Tibial nerve (tissue), 4 donors: ENCODE measurements around the gene MRGPRX2. TPM values are rescaled to one million over a fixed set of nuclear protein-coding genes. Genes with fewer than 3 reads are reported as not detected.

Experiments used
- DNase-seq, 2 donors: peaks; one replicate each; pipeline ENCODE4 v3.0.0-alpha.2; 2019; ENCODE audit warnings: low spot score in 2 of 2
- H3K27ac ChIP-seq, 4 donors: fragments of 200-600 bp; sonication (generic) in 3 of 4; one replicate each; pipeline ENCODE4 v1.5.1; 2017 to 2019; ENCODE audit warnings: mild to moderate bottlenecking in 1 of 4
- H3K27me3 ChIP-seq, 2 donors: fragments of 200-600 bp; sonication (generic) in 1 of 2; one replicate each; pipeline versions ENCODE4 v1.5.1 to v1.6.0; 2017 to 2019
- H3K36me3 ChIP-seq, 3 donors: fragments of 200-600 bp; sonication (generic); one replicate each; pipeline ENCODE4 v1.5.1; 2018 to 2019
- H3K4me1 ChIP-seq, 4 donors: fragments of 200-600 bp; sonication (generic) in 3 of 4; one replicate each; pipeline ENCODE4 v1.5.1; 2017 to 2019
- H3K4me3 ChIP-seq, 4 donors: fragments of 200-600 bp; sonication (generic) in 3 of 4; one replicate each; pipeline ENCODE4 v1.5.1; 2017 to 2019; ENCODE audit warnings: mild to moderate bottlenecking in 1 of 4, moderate library complexity in 1 of 4
- H3K9me3 ChIP-seq, 4 donors: fragments of 200-600 bp; sonication (generic) in 3 of 4; one replicate each; pipeline ENCODE4 v1.5.1; 2017 to 2019
- EP300 ChIP-seq, 2 donors: sonication (generic); formaldehyde crosslinking; IDR thresholded peaks; one replicate each; pipeline ENCODE4 v1.6.1; 2017; ENCODE audit warnings: antibody characterized with exemption in 2 of 2, mild to moderate bottlenecking in 1 of 2
- POLR2A ChIP-seq, 2 donors: fragments of 450-650 bp; IDR thresholded peaks; one replicate each; pipeline ENCODE4 v1.6.1; 2017; ENCODE audit warnings: antibody characterized with exemption in 2 of 2, mild to moderate bottlenecking in 2 of 2, moderate library complexity in 2 of 2
- WGBS, 2 donors: methylation state at CpG; one replicate each; pipeline ENCODE4 v1.1.5; 2018; 5-methylcytosine and 5-hydroxymethylcytosine counted together
- total RNA-seq, 4 donors: library from RNA; depleted of rRNA; stranded (reverse); fragments of >200 nt; gene quantifications; one replicate each; pipeline ENCODE4 v1.1.0, GENCODE V29; 2016
- TF ChIP-seq, protein P1 (sequence below), 5 experiments: fragments of 200-600 bp in 3 of 5; fragments of 450-650 bp in 2 of 5; sonication (generic) in 3 of 5; IDR thresholded peaks; one replicate each; pipeline ENCODE4 v1.5.1; 2016 to 2019; ENCODE audit warnings: antibody characterized with exemption in 5 of 5, mild to moderate bottlenecking in 3 of 5, moderate library complexity in 2 of 5

The MRGPRX2 gene
- total RNA-seq, 4 donors from 2014 or later = not detected

DNA sequence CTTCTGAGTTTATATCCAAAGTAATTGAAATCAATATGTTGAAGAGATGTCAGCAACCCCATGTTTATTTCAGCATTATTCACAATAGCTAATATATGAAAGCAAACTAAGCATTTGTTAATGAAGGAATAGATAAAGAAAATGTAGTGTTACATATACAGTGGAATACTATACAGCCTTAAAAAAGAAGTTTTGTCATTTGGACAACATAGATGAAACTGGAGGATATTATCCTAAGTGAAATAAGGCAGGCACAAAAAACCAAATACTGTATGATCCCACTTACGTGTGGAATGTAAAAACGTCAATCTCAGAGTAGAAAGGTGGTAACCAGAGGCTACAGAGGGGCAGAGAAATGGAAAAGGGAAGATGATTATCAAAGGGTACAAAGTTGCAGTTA lies 10.2 kb downstream of the MRGPRX2 start:
- Histone ChIP-seq H3K27ac (no peak overlapping the region), H3K9me3 (peaks cover 0 to 22% (median 0%) of the 10 kb centered on the region in 4 donors), H3K4me1 (no peaks in the 10 kb centered on the region), H3K4me3 (no peak overlapping the region), H3K27me3 (no peaks in the 10 kb centered on the region), H3K36me3 (no peaks in the 10 kb centered on the region)
- WGBS, 2 donors = 88 to 89% methylated on average over 2 of the region's 2 CpGs
- TF ChIP-seq EP300 (IDR thresholded peaks at IDR 0.05) (no peak), POLR2A (IDR thresholded peaks at IDR 0.05) (no peak)
- TF ChIP-seq, protein P1, sequence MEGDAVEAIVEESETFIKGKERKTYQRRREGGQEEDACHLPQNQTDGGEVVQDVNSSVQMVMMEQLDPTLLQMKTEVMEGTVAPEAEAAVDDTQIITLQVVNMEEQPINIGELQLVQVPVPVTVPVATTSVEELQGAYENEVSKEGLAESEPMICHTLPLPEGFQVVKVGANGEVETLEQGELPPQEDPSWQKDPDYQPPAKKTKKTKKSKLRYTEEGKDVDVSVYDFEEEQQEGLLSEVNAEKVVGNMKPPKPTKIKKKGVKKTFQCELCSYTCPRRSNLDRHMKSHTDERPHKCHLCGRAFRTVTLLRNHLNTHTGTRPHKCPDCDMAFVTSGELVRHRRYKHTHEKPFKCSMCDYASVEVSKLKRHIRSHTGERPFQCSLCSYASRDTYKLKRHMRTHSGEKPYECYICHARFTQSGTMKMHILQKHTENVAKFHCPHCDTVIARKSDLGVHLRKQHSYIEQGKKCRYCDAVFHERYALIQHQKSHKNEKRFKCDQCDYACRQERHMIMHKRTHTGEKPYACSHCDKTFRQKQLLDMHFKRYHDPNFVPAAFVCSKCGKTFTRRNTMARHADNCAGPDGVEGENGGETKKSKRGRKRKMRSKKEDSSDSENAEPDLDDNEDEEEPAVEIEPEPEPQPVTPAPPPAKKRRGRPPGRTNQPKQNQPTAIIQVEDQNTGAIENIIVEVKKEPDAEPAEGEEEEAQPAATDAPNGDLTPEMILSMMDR (IDR thresholded peaks at IDR 0.05) = no peak
- no peak for DNase-seq

DNA sequence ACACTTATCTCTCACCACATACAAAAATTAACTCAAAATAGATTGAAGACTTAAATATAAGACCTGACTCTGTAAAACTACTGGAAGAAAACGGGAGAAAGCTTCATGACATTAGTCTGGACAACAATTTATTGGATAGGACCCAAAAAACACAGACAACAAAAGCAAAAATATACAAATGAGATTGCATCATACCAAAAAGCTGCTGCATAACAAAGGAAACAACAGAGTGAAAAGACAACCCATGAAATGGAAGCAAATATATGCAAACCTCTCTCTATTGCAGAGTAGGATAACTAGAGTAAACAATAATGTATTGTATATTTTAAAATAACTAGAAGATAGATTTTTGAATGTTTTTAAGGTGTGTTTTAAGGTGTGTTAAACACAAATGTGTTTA lies 11.2 kb downstream of the MRGPRX2 start:
- TF ChIP-seq, protein P1 (IDR thresholded peaks at IDR 0.05) = no peak
- TF ChIP-seq POLR2A (IDR thresholded peaks at IDR 0.05) (no peak), EP300 (IDR thresholded peaks at IDR 0.05) (no peak)
- DNase-seq = no peak
- H3K27me3 ChIP-seq = no peaks in the 10 kb centered on the region
- H3K27ac ChIP-seq = no peak overlapping the region
- H3K4me3 ChIP-seq = no peak overlapping the region
- 24 to 26% methylated on average over 1 of the region's 1 CpG for WGBS, 2 donors
- H3K4me1 ChIP-seq = no peaks in the 10 kb centered on the region
- peaks cover 0 to 22% (median 0%) of the 10 kb centered on the region in 4 donors for H3K9me3 ChIP-seq
- no peaks in the 10 kb centered on the region for H3K36me3 ChIP-seq

DNA sequence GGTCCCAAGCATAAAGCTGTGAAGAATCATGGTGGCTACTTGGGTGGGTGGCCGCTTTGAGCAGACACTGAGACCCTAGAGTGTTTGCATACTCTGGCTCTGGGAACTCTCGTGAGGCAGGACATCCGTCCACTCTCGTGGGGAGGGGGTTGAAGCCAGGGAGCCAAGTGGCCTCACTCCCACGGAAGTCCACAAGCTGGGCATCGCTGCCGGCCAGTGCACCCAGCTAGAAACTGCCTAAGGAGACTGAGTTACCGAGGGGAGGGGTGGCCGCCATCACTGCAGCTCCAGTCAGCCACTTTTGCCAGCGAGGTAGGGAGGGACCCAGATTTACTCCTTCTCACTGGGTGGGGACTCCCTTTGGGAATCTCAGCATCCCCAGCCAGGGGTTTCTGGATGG lies 20.5 kb downstream of the MRGPRX2 start:
- TF ChIP-seq, protein P1 (IDR thresholded peaks at IDR 0.05) = no peak
- TF ChIP-seq POLR2A (IDR thresholded peaks at IDR 0.05) = no peak
- no peak for TF ChIP-seq EP300 (IDR thresholded peaks at IDR 0.05)

DNA sequence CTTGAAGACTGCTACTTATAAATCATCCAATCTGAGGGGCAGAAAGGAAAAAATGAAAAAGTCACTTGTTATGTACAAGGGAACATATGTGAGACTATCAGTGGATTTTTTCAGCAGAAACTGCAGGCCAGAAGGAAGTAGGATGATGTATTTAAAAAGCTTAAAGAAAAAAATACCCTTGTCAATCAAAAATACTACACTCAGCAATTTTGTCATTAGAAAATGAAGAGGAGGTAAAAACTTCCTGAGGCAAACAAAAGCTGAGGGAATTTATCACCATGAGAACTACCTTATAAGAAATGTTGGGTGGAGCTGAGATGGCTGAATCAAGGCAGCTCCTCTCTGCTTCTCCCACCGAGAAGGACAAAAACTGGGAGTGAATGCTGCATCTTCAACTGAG lies 21.1 kb downstream of the MRGPRX2 start:
- H3K9me3 ChIP-seq = peaks cover 0 to 27% (median 0%) of the 10 kb centered on the region in 4 donors
- H3K27me3 ChIP-seq = no peaks in the 10 kb centered on the region
- H3K4me3 ChIP-seq = no peak overlapping the region
- H3K36me3 ChIP-seq = no peaks in the 10 kb centered on the region
- H3K27ac ChIP-seq = no peak overlapping the region
- no peaks in the 10 kb centered on the region for H3K4me1 ChIP-seq
- 85 to 90% methylated on average over 1 of the region's 1 CpG for WGBS, 2 donors
- TF ChIP-seq, protein P1 (IDR thresholded peaks at IDR 0.05) = no peak
- TF ChIP-seq EP300 (IDR thresholded peaks at IDR 0.05) (no peak), POLR2A (IDR thresholded peaks at IDR 0.05) (no peak)
- no peak for DNase-seq

More for the DNA sequence above, 20.5 kb downstream of the MRGPRX2 start:
- no peaks in the 10 kb centered on the region for H3K27me3 ChIP-seq
- no peaks in the 10 kb centered on the region for H3K4me1 ChIP-seq
- 86 to 96% methylated on average over 4 to 8 of the region's 10 CpGs for WGBS, 2 donors
- H3K36me3 ChIP-seq = no peaks in the 10 kb centered on the region
- peaks cover 0 to 27% (median 0%) of the 10 kb centered on the region in 4 donors for H3K9me3 ChIP-seq
- H3K27ac ChIP-seq = no peak overlapping the region
- no peak overlapping the region for H3K4me3 ChIP-seq
- DNase-seq = no peak

DNA sequence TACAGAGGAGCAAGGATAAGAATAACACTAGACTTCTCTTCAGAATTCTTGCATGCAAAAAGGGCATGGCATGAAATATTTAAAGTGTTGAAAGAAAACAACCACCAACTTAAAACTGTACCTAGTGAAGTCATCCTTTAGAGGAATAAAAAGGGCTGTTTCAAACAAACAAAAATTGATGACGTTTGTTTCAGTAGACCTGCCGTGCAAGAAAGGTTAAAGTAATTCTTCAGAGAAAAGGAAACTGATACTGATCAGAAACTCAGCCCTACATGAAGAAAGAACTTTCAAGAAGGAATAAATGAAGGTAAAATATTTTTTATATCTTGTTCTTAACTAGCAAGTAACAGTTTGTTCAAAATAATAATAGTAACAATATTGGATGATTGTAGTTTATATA lies 27.5 kb downstream of the MRGPRX2 start:
- Histone ChIP-seq H3K4me1 (no peaks in the 10 kb centered on the region), H3K9me3 (peaks cover 0 to 3% (median 0%) of the 10 kb centered on the region in 4 donors), H3K27ac (no peak overlapping the region), H3K4me3 (no peak overlapping the region), H3K36me3 (no peaks in the 10 kb centered on the region), H3K27me3 (no peaks in the 10 kb centered on the region)
- TF ChIP-seq EP300 (IDR thresholded peaks at IDR 0.05) (no peak), POLR2A (IDR thresholded peaks at IDR 0.05) (no peak)
- TF ChIP-seq, protein P1 (IDR thresholded peaks at IDR 0.05) = no peak
- WGBS, 2 donors = 65 to 67% methylated on average over 2 of the region's 2 CpGs
- DNase-seq = no peak
